ENCODE results near the gene ADRA2B. TPM values are rescaled to one million over a fixed set of nuclear protein-coding genes. Genes with fewer than 3 reads are reported as not detected.
A peak's percentile ranks its signal among the peaks of the same experiment; 100 is the strongest.

Gene ADRA2B
- total RNA-seq, 2 experiments from 2014 or later, result 0.52 TPM

DNA sequence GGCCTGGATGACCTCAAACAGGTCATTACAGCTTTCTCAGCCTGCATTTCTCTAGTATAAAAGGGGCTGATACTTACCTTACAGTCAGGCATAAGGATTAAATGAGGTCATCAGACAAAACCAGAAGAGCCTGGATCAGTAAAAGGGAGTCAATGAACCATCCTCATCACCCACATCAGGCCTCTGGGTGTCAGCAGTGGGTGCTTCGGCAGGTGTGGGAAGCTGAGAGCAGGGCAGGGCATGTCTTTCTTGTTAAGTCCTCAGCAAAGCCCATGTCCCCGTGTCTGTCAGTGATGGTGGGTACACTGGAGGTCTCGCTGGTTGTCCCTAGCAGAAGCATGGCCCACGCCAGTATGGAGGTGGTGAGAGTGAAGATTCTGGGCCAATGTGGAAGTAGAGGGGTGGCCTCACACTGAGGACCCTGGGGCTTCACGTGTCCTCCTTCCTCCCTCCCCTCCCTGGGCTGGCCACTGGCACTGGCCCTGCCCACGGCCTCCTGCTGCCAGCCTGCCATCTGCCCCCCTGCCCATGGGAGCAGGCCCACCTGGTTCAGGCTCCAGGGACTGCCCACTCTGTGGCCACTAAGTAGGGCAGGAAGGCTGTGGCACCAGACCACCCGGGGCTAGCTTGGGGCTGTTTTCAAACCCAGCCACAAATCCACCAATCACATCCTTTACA, 4.4 kb downstream of the ADRA2B start:
- no peaks in the 10 kb centered on the region for H3K9me3 Mint-ChIP-seq
- intact Hi-C loops (cut with micrococcal nuclease), result loop anchor here (2.0 kb wide), 1 partner anchor 155 kb away; the partner anchor contains the start of gene CIAO1
- H3K27ac Mint-ChIP-seq, result no peak overlapping the region
- no peak for DNase-seq
- CTCF ChIA-PET, result interaction anchor here (0.9 to 1.7 kb wide), 2 partner anchors 18 to 63 kb away, joined by 3 to 17 read pairs; no protein-coding TSS in a partner anchor
- no peaks in the 10 kb centered on the region for H3K36me3 Mint-ChIP-seq (ENCODE audit: low read depth)
- H3K27me3 Mint-ChIP-seq (ENCODE audit: low read depth), result peaks cover 4% of the 10 kb centered on the region
- H3K4me3 Mint-ChIP-seq, result no peak overlapping the region
- H3K4me1 Mint-ChIP-seq (ENCODE audit: low read depth), result peaks cover 3% of the 10 kb centered on the region

DNA sequence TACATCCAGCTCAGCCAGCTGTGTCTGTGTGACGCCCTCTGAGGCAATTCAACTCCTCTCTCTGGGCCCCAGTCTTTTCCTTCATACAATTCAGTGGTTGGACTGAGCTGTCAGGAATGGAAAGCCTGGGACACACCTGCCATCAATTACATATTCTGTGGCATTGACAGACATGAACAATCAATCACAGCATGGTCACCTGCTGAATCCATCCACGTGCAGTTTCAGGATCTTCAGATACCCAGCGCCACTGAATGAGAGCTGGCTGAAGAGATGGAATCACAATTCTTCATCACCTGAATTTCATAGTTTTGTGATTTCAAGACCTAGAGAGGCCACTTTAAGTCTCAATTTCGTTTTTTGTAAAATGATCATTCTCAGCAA, 5.1 kb downstream of the ADRA2B start:
- H3K27me3 Mint-ChIP-seq (ENCODE audit: low read depth), result peaks cover 4% of the 10 kb centered on the region
- H3K9me3 Mint-ChIP-seq, result no peaks in the 10 kb centered on the region
- intact Hi-C loops (cut with micrococcal nuclease), result no loop called here
- H3K4me3 Mint-ChIP-seq, result no peak overlapping the region
- DNase-seq, result no peak
- H3K27ac Mint-ChIP-seq, result no peak overlapping the region
- CTCF ChIA-PET, result interaction anchor here (0.9 to 1.1 kb wide), 2 partner anchors 18 to 89 kb away, joined by 3 to 4 read pairs; no protein-coding TSS in a partner anchor
- peaks cover 3% of the 10 kb centered on the region for H3K4me1 Mint-ChIP-seq (ENCODE audit: low read depth)
- H3K36me3 Mint-ChIP-seq (ENCODE audit: low read depth), result no peaks in the 10 kb centered on the region

DNA sequence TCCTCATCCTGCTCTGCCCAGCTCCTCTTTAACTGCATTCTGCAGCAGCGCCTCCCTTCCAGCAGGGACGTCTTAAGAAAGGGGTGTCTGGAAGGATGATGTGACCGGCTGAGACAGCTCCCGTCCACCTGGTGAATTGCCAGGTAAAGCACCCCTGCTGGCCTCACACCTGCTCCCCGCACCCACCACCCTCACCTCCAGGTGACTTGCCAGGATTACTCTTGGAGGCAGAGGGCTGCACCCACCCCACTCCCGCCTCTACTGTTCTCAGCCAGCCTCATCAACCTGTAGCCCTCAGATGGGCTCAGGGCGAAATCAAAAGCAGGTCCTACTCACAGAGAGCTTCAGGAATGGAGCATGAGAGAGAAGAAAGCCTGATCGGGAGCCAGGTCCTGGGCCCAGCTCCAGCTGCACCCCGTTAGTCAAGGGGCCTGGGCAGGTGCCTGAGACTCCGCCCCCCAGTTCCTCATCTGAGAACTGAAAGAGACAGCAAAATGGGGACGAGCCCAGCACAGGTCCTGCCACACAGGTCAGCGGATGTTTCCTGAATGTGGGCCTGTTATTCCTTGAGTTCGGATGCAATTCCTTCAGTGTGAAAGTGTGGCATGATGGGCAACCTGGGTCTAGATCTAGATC, 5.6 kb downstream of the ADRA2B start:
- H3K4me1 Mint-ChIP-seq (ENCODE audit: low read depth), result peaks cover 3% of the 10 kb centered on the region
- H3K27me3 Mint-ChIP-seq (ENCODE audit: low read depth), result peaks cover 3% of the 10 kb centered on the region
- no peaks in the 10 kb centered on the region for H3K36me3 Mint-ChIP-seq (ENCODE audit: low read depth)
- no peak overlapping the region for H3K4me3 Mint-ChIP-seq
- intact Hi-C loops (cut with micrococcal nuclease), result no loop called here
- no peak overlapping the region for H3K27ac Mint-ChIP-seq
- DNase-seq, result peak; percentile 3
- CTCF ChIA-PET, result interaction anchor here (0.9 to 1.1 kb wide), 2 partner anchors 17 to 88 kb away, joined by 3 to 4 read pairs; no protein-coding TSS in a partner anchor
- H3K9me3 Mint-ChIP-seq, result peaks cover under 1% of the 10 kb centered on the region

DNA sequence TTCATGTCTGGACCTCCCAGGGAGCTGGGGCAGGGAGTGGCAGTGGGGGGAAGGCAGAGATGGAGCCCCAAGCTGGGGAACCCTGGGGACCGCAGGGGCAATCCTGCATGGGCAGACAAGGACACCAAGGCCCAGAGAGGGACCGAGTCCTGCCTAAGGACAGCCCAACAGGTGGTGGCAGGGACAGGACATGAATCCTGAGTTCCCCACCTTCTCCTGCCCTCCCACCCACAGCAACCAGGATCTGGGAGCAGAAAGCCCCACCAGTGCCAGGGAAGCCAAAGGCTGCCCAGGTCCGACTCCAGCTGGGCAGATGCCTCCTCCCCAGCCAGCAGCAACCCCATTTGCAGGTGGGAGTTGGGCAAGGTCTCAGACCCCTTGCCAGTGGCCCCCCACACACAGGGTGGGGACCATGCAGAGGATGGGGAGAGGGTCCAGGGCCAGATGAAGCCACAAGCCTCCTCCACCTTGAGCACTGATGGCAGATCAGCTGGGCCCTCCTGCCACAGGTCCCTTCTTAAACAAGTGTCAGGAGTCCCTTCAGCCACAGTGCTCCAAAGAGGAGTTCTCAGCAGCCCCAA, 6.3 kb downstream of the ADRA2B start:
- H3K9me3 Mint-ChIP-seq, result peaks cover 8% of the 10 kb centered on the region
- no peaks in the 10 kb centered on the region for H3K4me1 Mint-ChIP-seq (ENCODE audit: low read depth)
- H3K4me3 Mint-ChIP-seq, result no peak overlapping the region
- peak; percentile 3 for DNase-seq
- no peaks in the 10 kb centered on the region for H3K27me3 Mint-ChIP-seq (ENCODE audit: low read depth)
- CTCF ChIA-PET, result interaction anchor here (1.1 kb wide), 1 partner anchor 88 kb away, joined by 4 read pairs; no protein-coding TSS in a partner anchor
- peaks cover 2% of the 10 kb centered on the region for H3K36me3 Mint-ChIP-seq (ENCODE audit: low read depth)
- intact Hi-C loops (cut with micrococcal nuclease), result no loop called here
- H3K27ac Mint-ChIP-seq, result no peak overlapping the region

DNA sequence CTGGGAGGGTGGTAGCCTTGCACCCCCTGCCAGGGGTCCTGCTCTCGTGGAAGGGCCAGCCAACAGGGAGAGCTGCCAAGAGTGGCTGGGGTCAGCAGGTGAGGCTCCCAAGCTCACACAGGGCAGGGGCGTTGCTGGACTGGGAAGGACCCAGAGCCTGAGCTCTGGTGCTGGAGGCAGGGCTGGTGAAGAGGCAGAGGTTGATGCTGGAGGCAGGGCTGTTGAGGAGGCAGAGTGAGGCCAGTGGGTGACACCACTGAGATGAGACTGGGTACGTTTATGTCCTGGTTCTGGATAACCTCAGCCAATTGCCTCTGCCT, 7.0 kb downstream of the ADRA2B start:
- Mint-ChIP-seq H3K27me3 (ENCODE audit: low read depth) (no peaks in the 10 kb centered on the region), H3K27ac (no peak overlapping the region), H3K9me3 (peaks cover 12% of the 10 kb centered on the region), H3K36me3 (ENCODE audit: low read depth) (peaks cover 2% of the 10 kb centered on the region), H3K4me3 (no peak overlapping the region), H3K4me1 (ENCODE audit: low read depth) (no peaks in the 10 kb centered on the region)
- peak; percentile 2 for DNase-seq
- CTCF ChIA-PET, result no interaction called here
- intact Hi-C loops (cut with micrococcal nuclease), result no loop called here

DNA sequence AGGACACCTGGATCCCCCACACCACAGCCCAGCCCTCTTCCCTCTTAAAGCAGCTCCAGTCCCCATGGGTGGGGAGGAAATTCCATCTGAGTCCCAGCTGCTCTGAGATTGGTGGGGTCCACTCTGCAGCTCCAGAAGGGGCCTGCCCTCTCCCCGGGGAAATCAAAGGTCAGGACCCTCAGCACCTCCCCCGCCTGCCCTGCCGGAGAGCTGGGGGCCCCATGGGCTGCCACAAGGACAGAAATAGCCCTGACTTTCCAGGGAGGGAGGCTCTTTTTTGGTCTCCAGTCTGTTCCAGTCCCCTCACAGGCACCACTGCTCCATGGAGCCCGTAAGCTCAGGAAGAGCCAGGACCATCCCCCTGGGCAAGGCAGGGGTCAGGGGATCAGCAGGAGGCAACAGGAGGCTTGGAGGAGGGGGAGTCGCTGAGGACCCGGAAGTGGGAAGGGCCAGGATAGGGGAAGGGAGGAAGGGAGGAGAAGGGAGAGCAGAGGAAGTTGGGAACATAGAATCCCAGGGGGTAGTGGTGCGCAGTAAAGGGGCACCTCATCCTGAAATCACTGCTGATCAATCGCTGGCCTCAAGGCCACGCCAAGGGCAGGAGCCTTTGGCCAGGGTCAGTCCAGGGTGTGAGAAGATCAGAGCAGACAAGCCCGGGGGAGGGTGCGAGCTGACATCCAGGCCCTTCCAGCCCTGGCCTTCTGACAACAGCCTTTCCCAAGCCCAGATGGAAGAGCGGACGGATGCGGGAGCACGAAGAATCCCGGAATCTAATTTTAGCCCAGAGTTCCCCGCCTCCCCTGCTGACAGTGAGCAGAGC, 7.6 kb downstream of the ADRA2B start:
- Mint-ChIP-seq H3K4me1 (ENCODE audit: low read depth) (no peaks in the 10 kb centered on the region), H3K27me3 (ENCODE audit: low read depth) (no peaks in the 10 kb centered on the region), H3K4me3 (no peak overlapping the region), H3K36me3 (ENCODE audit: low read depth) (peaks cover 2% of the 10 kb centered on the region), H3K27ac (no peak overlapping the region), H3K9me3 (peaks cover 12% of the 10 kb centered on the region)
- CTCF ChIA-PET, result interaction anchor here (1.1 kb wide), 1 partner anchor 8 kb away, joined by 6 read pairs; no protein-coding TSS in a partner anchor
- peak; percentile 3 for DNase-seq
- intact Hi-C loops (cut with micrococcal nuclease), result no loop called here

DNA sequence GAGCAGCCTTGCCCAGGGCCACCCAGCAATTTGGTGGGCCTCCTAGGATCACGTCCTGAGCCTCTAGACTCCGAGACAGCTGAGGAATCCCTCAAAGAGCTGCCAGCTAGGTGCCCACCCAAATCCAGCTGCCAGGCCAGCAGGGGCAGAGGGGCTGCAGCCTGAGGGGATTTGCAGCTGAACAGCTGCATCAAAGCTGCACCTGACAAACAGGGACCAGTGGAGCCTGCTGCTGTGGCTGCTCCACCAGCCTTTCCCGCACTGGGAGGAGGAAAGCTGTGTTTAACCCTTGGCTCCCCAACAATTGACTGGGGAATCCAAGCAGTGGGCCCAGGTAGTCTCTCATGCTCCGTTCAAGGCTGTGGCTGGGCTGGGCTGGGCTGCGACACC, 8.2 kb downstream of the ADRA2B start:
- Mint-ChIP-seq H3K27ac (no peak overlapping the region), H3K36me3 (ENCODE audit: low read depth) (peaks cover 2% of the 10 kb centered on the region), H3K27me3 (ENCODE audit: low read depth) (no peaks in the 10 kb centered on the region), H3K4me3 (no peak overlapping the region), H3K9me3 (peaks cover 12% of the 10 kb centered on the region), H3K4me1 (ENCODE audit: low read depth) (no peaks in the 10 kb centered on the region)
- peak; percentile 3 for DNase-seq
- intact Hi-C loops (cut with micrococcal nuclease), result no loop called here
- CTCF ChIA-PET, result interaction anchor here (1.1 kb wide), 1 partner anchor 9 kb away, joined by 6 read pairs; no protein-coding TSS in a partner anchor

DNA sequence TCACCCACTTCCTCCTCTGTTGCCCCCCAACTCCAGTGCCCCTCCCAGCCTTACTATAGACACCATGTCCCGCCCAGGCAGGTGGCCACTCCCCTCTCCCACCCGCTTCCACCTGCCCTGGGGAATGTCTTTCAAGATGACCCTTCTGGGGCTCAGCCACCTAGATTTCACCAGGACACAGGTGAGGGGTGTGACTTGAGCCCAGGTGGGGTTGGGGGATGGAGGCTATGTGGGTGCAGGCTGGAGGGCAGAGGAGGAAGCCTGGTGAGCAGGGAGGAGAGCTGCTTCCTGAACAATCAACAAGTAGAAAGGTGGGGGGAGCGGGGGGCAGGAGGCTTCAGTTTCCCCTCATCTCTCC, 8.7 kb downstream of the ADRA2B start:
- H3K4me1 Mint-ChIP-seq (ENCODE audit: low read depth), result no peaks in the 10 kb centered on the region
- H3K36me3 Mint-ChIP-seq (ENCODE audit: low read depth), result peaks cover 2% of the 10 kb centered on the region
- peaks cover 12% of the 10 kb centered on the region for H3K9me3 Mint-ChIP-seq
- CTCF ChIA-PET, result interaction anchor here (1.1 to 1.6 kb wide), 2 partner anchors 9 to 11 kb away, joined by 5 to 6 read pairs; no protein-coding TSS in a partner anchor
- peak; percentile 3 for DNase-seq
- intact Hi-C loops (cut with micrococcal nuclease), result no loop called here
- no peaks in the 10 kb centered on the region for H3K27me3 Mint-ChIP-seq (ENCODE audit: low read depth)
- H3K27ac Mint-ChIP-seq, result no peak overlapping the region
- H3K4me3 Mint-ChIP-seq, result no peak overlapping the region

DNA sequence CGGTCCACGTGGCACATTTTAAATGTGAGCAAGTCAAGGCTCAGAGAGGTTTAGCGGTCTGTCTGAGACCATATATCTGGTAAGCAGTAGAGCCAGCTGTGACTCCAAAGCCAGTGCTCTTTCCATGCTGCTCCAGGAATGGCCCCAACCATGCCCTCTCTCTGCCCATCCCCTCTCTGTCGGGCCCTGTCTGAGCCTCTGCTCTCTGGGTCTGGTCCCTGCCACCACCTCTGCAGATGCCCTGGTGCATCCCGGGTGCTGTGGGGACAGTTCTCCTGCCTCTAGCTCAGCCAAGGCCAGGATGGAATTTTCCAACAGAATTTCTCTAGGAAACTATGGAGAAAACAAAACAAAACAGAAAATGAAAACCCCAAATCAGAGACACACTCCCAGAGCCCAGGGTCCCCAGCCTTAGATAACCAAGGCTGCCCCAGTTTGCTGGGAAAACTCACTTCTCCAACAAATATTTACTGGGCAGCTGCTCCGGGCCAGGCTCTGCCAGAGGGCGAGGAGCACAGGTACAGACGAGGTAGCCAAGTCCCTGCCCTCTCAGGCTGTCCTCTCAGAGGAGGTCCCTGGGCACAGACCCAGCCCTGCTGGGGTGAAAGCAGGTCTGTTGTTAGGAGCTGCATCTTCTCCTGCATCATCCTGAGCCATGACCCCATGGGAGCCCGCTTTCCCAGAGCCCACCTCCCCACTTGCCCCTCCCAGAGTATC, 9.2 kb downstream of the ADRA2B start:
- H3K4me1 Mint-ChIP-seq (ENCODE audit: low read depth), result no peaks in the 10 kb centered on the region
- intact Hi-C loops (cut with micrococcal nuclease), result no loop called here
- H3K9me3 Mint-ChIP-seq, result peaks cover 12% of the 10 kb centered on the region
- DNase-seq, result no peak
- no peaks in the 10 kb centered on the region for H3K27me3 Mint-ChIP-seq (ENCODE audit: low read depth)
- H3K4me3 Mint-ChIP-seq, result no peak overlapping the region
- H3K36me3 Mint-ChIP-seq (ENCODE audit: low read depth), result peaks cover 2% of the 10 kb centered on the region
- H3K27ac Mint-ChIP-seq, result no peak overlapping the region
- CTCF ChIA-PET, result interaction anchor here (1.6 kb wide), 1 partner anchor 12 kb away, joined by 5 read pairs; no protein-coding TSS in a partner anchor

DNA sequence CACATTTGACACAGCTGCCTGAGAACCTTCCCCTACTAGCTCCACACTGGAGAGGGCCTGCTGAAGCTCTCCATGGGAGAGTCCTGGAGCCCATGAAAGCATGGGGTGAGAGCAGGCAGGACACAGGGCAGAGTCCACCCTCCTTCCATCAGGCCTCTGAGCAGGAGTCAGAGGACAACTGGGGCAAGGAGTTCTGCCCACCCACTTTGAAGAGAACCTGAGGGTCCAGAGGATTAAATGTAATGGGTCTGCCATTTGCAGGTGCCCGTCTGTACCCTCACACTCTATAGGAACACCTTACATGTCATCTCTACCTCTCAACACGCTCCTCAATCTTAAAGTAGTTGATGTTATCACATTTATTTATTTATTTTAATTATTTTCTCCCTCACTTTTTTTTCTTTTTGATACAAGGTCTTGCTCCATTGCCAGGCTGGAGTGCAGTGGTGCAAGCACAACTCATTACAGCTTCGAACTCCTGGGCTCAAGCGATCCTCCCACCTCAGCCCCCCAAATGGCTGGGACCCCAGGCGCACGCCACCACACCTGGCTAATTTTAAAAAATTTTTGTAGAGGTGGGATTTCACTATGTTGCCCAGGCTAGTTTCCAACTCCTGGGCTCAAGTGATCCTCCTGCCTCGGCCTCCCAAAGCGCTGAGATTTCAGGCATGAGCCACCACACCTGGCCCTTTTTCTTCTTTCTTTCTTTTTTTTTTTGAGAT, 10.2 kb downstream of the ADRA2B start:
- Mint-ChIP-seq H3K9me3 (peaks cover 12% of the 10 kb centered on the region), H3K4me1 (ENCODE audit: low read depth) (no peaks in the 10 kb centered on the region), H3K27ac (no peak overlapping the region), H3K4me3 (no peak overlapping the region), H3K27me3 (ENCODE audit: low read depth) (no peaks in the 10 kb centered on the region), H3K36me3 (ENCODE audit: low read depth) (peaks cover 2% of the 10 kb centered on the region)
- DNase-seq, result peak; percentile 0
- intact Hi-C loops (cut with micrococcal nuclease), result no loop called here
- CTCF ChIA-PET, result interaction anchor here (1.6 kb wide), 1 partner anchor 13 kb away, joined by 5 read pairs; no protein-coding TSS in a partner anchor

Data from activated naive CD4-positive, alpha-beta T cell treated with anti-CD3 and anti-CD28 coated beads for 36 hours (primary cell).